Liver (tissue), 9 donors: ENCODE results near the gene CPAMD8. TPM values are rescaled to one million over a fixed set of nuclear protein-coding genes. Genes with fewer than 3 reads are reported as not detected.

ENCODE experiments used
- DNase-seq: peaks from one replicate; pipeline ENCODE4 v3.0.0-alpha.2; 2017; ENCODE audit warnings: low spot score
- H3K27ac ChIP-seq, 2 donors: one replicate each; pipeline ENCODE4 v1.7.0; 2013; ENCODE audit warnings: inconsistent platforms in 2 of 2, low read length in 2 of 2, control low read depth in 1 of 2, low read depth in 1 of 2, mild to moderate bottlenecking in 1 of 2
- H3K27me3 ChIP-seq, 4 donors: one replicate each; pipeline versions ENCODE4 v1.6.1 to v1.7.0; 2013; ENCODE audit warnings: low read length in 3 of 4, inconsistent platforms in 1 of 4, mild to moderate bottlenecking in 1 of 4, moderate library complexity in 1 of 4; ENCODE audit not compliant: control insufficient read depth in 4 of 4, insufficient read depth in 4 of 4
- H3K36me3 ChIP-seq, 4 donors: one replicate each; pipeline versions ENCODE4 v1.6.1 to v1.7.0; 2013; ENCODE audit warnings: low read length in 3 of 4, mild to moderate bottlenecking in 3 of 4, low read depth in 1 of 4, moderate library complexity in 1 of 4; ENCODE audit not compliant: control insufficient read depth in 4 of 4, insufficient read depth in 3 of 4
- H3K4me1 ChIP-seq, 4 donors: one replicate each; pipeline versions ENCODE4 v1.6.1 to v1.7.0; 2013; ENCODE audit warnings: low read length in 3 of 4, mild to moderate bottlenecking in 3 of 4, moderate library complexity in 1 of 4; ENCODE audit not compliant: control insufficient read depth in 4 of 4, insufficient read depth in 4 of 4
- H3K4me3 ChIP-seq, 3 donors: one replicate each; pipeline versions ENCODE4 v1.6.1 to v1.7.0; 2013; ENCODE audit warnings: low read length in 3 of 3, control low read depth in 1 of 3, low read depth in 1 of 3, mild to moderate bottlenecking in 1 of 3
- H3K9ac ChIP-seq, 2 donors: one replicate each; pipeline ENCODE4 v1.7.0; 2013; ENCODE audit warnings: low read length in 2 of 2, mild to moderate bottlenecking in 2 of 2, moderate library complexity in 2 of 2, control low read depth in 1 of 2, low read depth in 1 of 2
- H3K9me3 ChIP-seq, 4 donors: one replicate each; pipeline versions ENCODE4 v1.6.1 to v1.7.0; 2013; ENCODE audit warnings: low read length in 3 of 4; ENCODE audit not compliant: control insufficient read depth in 4 of 4
- EGR1 ChIP-seq, 2 donors: IDR thresholded peaks; 2 replicates each; pipeline ENCODE4 v1.6.1; 2016 to 2018; ENCODE audit warnings: antibody characterized with exemption in 2 of 2, low read depth in 2 of 2
- FOXA1 ChIP-seq: IDR thresholded peaks from 2 replicates; pipeline ENCODE4 v1.6.1; 2016; ENCODE audit warnings: antibody characterized with exemption
- FOXA2 ChIP-seq: IDR thresholded peaks from 2 replicates; pipeline ENCODE4 v1.6.1; 2016; ENCODE audit warnings: antibody characterized with exemption
- GABPA ChIP-seq, 2 donors: IDR thresholded peaks in 1 of 2; conservative IDR thresholded peaks in 1 of 2; 2 replicates each; pipeline ENCODE4 v1.6.1; 2016; ENCODE audit warnings: antibody characterized with exemption in 2 of 2, mild to moderate bottlenecking in 1 of 2, moderate library complexity in 1 of 2
- HNF4A ChIP-seq, 2 donors: conservative IDR thresholded peaks; 2 replicates each; pipeline ENCODE4 v1.6.1; 2016; ENCODE audit warnings: antibody characterized with exemption in 2 of 2, mild to moderate bottlenecking in 2 of 2
- HNF4G ChIP-seq: IDR thresholded peaks from 2 replicates; pipeline ENCODE4 v1.6.1; 2016; ENCODE audit warnings: antibody characterized with exemption
- JUND ChIP-seq, 2 donors: IDR thresholded peaks; 2 replicates each; pipeline ENCODE4 v1.6.1; 2016; ENCODE audit warnings: antibody characterized with exemption in 2 of 2
- NR2F2 ChIP-seq: IDR thresholded peaks from 2 replicates; pipeline ENCODE4 v1.6.1; 2016; ENCODE audit warnings: antibody characterized with exemption
- RAD21 ChIP-seq, 2 donors: IDR thresholded peaks; 2 replicates each; pipeline ENCODE4 v1.6.1; 2016; ENCODE audit warnings: antibody characterized with exemption in 2 of 2, mild to moderate bottlenecking in 2 of 2
- RXRA ChIP-seq, 2 donors: IDR thresholded peaks; 2 replicates each; pipeline ENCODE4 v1.6.1; 2017 to 2018; ENCODE audit warnings: antibody characterized with exemption in 2 of 2, mild to moderate bottlenecking in 1 of 2
- SP1 ChIP-seq: IDR thresholded peaks from 2 replicates; pipeline ENCODE4 v1.6.1; 2018; ENCODE audit warnings: antibody characterized with exemption, mild to moderate bottlenecking
- TAF1 ChIP-seq: conservative IDR thresholded peaks from 2 replicates; pipeline ENCODE4 v1.6.1; 2016; ENCODE audit warnings: antibody characterized with exemption, mild to moderate bottlenecking
- YY1 ChIP-seq: IDR thresholded peaks from 2 replicates; pipeline ENCODE4 v1.6.1; 2016; ENCODE audit warnings: antibody characterized with exemption, mild to moderate bottlenecking
- WGBS: extraction: QIAGEN DNeasy Blood & Tissue Kit; methylation state at CpG from one replicate; pipeline ENCODE4 v1.1.7; 2013; 5-methylcytosine and 5-hydroxymethylcytosine counted together
- polyA plus RNA-seq, 2 donors: library from polyadenylated mRNA; stranded (reverse) in 1 of 2; unstranded in 1 of 2; fragments of 200-250 nt in 1 of 2; fragments of >200 nt in 1 of 2; fragmentation: Nextera tagmentation in 1 of 2; extraction: Ambion mirVana in 1 of 2; gene quantifications; one replicate each; pipeline versions ENCODE4 v1.2.1 to v1.2.3, GENCODE V29; 2013 to 2015
- total RNA-seq, 2 donors: library from RNA; depleted of rRNA; stranded (reverse); fragments of >200 nt; gene quantifications; one replicate each; pipeline ENCODE4 v1.2.3, GENCODE V29; 2014
- TF ChIP-seq, protein P1 (sequence below): IDR thresholded peaks from 2 replicates; pipeline ENCODE4 v1.6.1; 2016; ENCODE audit warnings: antibody characterized with exemption, mild to moderate bottlenecking
- TF ChIP-seq, protein P2 (sequence below): IDR thresholded peaks from 2 replicates; pipeline ENCODE4 v1.6.1; 2016; ENCODE audit warnings: antibody characterized with exemption
- TF ChIP-seq, protein P3 (sequence below): IDR thresholded peaks from 2 replicates; pipeline ENCODE4 v1.6.1; 2016; ENCODE audit warnings: antibody characterized with exemption
- TF ChIP-seq, protein P4 (sequence below): IDR thresholded peaks from 2 replicates; pipeline ENCODE4 v1.6.1; 2016; ENCODE audit warnings: antibody characterized with exemption
- TF ChIP-seq, protein P5 (sequence below): fragments of 150-350 bp; IDR thresholded peaks from 2 replicates; pipeline ENCODE4 v1.5.1; 2017; ENCODE audit warnings: improper control_type of control experiment, low read depth, low read length; ENCODE audit not compliant: missing input control
- donor health status: healthy.
- donor health status: healthy.
- donor health status: healthy.
- donor health status: healthy.
- donor health status: healthy.

Gene CPAMD8
- total and polyA plus RNA-seq, 4 donors, result 0.92 to 1.4 (median 1.1) TPM

DNA sequence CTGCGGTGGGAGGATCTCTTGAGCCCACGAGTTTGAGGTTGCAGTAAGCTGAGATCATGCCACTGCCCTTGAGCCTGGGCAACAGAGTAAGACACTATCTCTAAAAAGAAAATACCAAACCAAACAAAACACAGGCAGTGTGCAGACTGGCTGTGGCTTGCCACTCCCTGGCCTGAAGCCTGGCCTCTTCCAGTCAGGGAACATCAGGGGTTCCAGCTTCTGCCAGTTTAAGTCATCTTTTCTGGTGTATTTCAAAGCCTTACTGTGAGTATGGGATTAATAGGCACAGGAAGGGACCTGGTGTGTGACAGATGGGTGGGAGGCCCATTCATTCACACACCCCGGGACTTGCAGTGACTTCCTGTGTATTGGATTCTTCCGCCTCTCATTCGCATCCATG, 164.8 kb downstream of the CPAMD8 start:
- H3K9me3 ChIP-seq, result no peaks in the 10 kb centered on the region
- H3K9ac ChIP-seq, result no peak overlapping the region
- H3K4me3 ChIP-seq, result no peak overlapping the region
- H3K4me1 ChIP-seq, result no peaks in the 10 kb centered on the region
- TF ChIP-seq, protein P1, sequence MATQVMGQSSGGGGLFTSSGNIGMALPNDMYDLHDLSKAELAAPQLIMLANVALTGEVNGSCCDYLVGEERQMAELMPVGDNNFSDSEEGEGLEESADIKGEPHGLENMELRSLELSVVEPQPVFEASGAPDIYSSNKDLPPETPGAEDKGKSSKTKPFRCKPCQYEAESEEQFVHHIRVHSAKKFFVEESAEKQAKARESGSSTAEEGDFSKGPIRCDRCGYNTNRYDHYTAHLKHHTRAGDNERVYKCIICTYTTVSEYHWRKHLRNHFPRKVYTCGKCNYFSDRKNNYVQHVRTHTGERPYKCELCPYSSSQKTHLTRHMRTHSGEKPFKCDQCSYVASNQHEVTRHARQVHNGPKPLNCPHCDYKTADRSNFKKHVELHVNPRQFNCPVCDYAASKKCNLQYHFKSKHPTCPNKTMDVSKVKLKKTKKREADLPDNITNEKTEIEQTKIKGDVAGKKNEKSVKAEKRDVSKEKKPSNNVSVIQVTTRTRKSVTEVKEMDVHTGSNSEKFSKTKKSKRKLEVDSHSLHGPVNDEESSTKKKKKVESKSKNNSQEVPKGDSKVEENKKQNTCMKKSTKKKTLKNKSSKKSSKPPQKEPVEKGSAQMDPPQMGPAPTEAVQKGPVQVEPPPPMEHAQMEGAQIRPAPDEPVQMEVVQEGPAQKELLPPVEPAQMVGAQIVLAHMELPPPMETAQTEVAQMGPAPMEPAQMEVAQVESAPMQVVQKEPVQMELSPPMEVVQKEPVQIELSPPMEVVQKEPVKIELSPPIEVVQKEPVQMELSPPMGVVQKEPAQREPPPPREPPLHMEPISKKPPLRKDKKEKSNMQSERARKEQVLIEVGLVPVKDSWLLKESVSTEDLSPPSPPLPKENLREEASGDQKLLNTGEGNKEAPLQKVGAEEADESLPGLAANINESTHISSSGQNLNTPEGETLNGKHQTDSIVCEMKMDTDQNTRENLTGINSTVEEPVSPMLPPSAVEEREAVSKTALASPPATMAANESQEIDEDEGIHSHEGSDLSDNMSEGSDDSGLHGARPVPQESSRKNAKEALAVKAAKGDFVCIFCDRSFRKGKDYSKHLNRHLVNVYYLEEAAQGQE, result no peak
- TF ChIP-seq, protein P2, sequence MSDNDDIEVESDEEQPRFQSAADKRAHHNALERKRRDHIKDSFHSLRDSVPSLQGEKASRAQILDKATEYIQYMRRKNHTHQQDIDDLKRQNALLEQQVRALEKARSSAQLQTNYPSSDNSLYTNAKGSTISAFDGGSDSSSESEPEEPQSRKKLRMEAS, result no peak
- no peak for TF ChIP-seq RXRA (IDR thresholded peaks at IDR 0.05)
- no peak for TF ChIP-seq FOXA1
- TF ChIP-seq HNF4G, result no peak
- TF ChIP-seq YY1, result no peak
- no peak for TF ChIP-seq RAD21 (IDR thresholded peaks at IDR 0.05)
- TF ChIP-seq, protein P3, sequence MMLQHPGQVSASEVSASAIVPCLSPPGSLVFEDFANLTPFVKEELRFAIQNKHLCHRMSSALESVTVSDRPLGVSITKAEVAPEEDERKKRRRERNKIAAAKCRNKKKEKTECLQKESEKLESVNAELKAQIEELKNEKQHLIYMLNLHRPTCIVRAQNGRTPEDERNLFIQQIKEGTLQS, result no peak
- TF ChIP-seq JUND (IDR thresholded peaks at IDR 0.05), result no peak
- no peak for TF ChIP-seq SP1
- no peak for TF ChIP-seq GABPA (IDR thresholded peaks at IDR 0.05 in 1 of 2, conservative IDR thresholded peaks at IDR 0.05 in 1 of 2)
- H3K36me3 ChIP-seq, result peaks cover 5 to 38% (median 20%) of the 10 kb centered on the region in 4 donors
- H3K27ac ChIP-seq, result no peak overlapping the region
- 93% methylated on average over 5 of the region's 5 CpGs for WGBS
- DNase-seq, result no peak
- no peaks in the 10 kb centered on the region for H3K27me3 ChIP-seq

DNA sequence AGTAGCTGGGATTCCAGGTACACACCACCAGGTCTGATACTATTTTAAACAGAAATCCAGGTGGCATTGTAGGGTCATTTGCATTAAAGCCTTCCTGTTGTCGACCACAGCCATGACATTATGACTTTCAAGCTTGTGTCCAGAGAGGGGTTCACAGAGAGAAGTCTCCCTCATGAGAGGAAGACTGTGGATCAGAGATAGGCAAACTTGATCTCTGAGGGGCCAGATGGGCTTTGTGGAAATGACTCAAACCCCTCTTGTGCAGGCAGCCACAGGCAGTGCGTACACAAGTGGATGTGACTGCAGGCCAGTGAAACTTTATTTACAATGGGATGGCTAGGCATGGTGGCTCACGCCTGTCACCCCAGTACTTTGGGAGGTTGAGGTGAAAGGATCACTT, 165.6 kb downstream of the CPAMD8 start:
- DNase-seq, result no peak
- WGBS, result 96% methylated on average over 3 of the region's 3 CpGs
- Histone ChIP-seq H3K9me3 (no peaks in the 10 kb centered on the region), H3K9ac (no peak overlapping the region), H3K36me3 (peaks cover 5 to 32% (median 14%) of the 10 kb centered on the region in 4 donors), H3K27me3 (no peaks in the 10 kb centered on the region), H3K27ac (no peak overlapping the region), H3K4me1 (no peaks in the 10 kb centered on the region), H3K4me3 (no peak overlapping the region)
- TF ChIP-seq, protein P4, sequence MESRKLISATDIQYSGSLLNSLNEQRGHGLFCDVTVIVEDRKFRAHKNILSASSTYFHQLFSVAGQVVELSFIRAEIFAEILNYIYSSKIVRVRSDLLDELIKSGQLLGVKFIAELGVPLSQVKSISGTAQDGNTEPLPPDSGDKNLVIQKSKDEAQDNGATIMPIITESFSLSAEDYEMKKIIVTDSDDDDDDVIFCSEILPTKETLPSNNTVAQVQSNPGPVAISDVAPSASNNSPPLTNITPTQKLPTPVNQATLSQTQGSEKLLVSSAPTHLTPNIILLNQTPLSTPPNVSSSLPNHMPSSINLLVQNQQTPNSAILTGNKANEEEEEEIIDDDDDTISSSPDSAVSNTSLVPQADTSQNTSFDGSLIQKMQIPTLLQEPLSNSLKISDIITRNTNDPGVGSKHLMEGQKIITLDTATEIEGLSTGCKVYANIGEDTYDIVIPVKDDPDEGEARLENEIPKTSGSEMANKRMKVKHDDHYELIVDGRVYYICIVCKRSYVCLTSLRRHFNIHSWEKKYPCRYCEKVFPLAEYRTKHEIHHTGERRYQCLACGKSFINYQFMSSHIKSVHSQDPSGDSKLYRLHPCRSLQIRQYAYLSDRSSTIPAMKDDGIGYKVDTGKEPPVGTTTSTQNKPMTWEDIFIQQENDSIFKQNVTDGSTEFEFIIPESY, result no peak
- no peak for TF ChIP-seq RAD21 (IDR thresholded peaks at IDR 0.05)
- no peak for TF ChIP-seq HNF4A (conservative IDR thresholded peaks at IDR 0.05)
- no peak for TF ChIP-seq FOXA2
- TF ChIP-seq HNF4G, result no peak
- no peak for TF ChIP-seq FOXA1
- TF ChIP-seq RXRA (IDR thresholded peaks at IDR 0.05), result no peak
- TF ChIP-seq TAF1, result no peak
- TF ChIP-seq SP1, result no peak
- TF ChIP-seq, protein P2, result no peak
- TF ChIP-seq NR2F2, result no peak
- TF ChIP-seq, protein P3, result no peak
- TF ChIP-seq, protein P1, result no peak
- TF ChIP-seq JUND (IDR thresholded peaks at IDR 0.05), result no peak
- TF ChIP-seq, protein P5, sequence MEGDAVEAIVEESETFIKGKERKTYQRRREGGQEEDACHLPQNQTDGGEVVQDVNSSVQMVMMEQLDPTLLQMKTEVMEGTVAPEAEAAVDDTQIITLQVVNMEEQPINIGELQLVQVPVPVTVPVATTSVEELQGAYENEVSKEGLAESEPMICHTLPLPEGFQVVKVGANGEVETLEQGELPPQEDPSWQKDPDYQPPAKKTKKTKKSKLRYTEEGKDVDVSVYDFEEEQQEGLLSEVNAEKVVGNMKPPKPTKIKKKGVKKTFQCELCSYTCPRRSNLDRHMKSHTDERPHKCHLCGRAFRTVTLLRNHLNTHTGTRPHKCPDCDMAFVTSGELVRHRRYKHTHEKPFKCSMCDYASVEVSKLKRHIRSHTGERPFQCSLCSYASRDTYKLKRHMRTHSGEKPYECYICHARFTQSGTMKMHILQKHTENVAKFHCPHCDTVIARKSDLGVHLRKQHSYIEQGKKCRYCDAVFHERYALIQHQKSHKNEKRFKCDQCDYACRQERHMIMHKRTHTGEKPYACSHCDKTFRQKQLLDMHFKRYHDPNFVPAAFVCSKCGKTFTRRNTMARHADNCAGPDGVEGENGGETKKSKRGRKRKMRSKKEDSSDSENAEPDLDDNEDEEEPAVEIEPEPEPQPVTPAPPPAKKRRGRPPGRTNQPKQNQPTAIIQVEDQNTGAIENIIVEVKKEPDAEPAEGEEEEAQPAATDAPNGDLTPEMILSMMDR, result no peak
- no peak for TF ChIP-seq YY1
- no peak for TF ChIP-seq GABPA (IDR thresholded peaks at IDR 0.05 in 1 of 2, conservative IDR thresholded peaks at IDR 0.05 in 1 of 2)
- TF ChIP-seq EGR1 (IDR thresholded peaks at IDR 0.05; ENCODE audit: low read depth in 2 of 2), result no peak
